Measurements from ENCODE around the gene COL9A1.
A peak's percentile ranks its signal among the peaks of the same experiment; 100 is the strongest.

GRCh38 chr6:70225055-70225454 lies 77.8 kb downstream of the COL9A1 start:
- TF ChIP-seq CTCF (IDR thresholded peaks at IDR 0.05) (no peak), POLR2AphosphoS5 (IDR thresholded peaks at IDR 0.05) (peak in 1 of 2 donors; percentile 11), POLR2A (IDR thresholded peaks at IDR 0.05; ENCODE audit: low read depth) (no peak)
